K562 (cell line): ENCODE data around the gene CTDSP1. TPM values are rescaled to one million over a fixed set of nuclear protein-coding genes. Genes with fewer than 3 reads are reported as not detected.

ENCODE experiments used
- ADNP ChIP-seq: fragments of 200-800 bp; sonication (Bioruptor generic); IDR thresholded peaks from 2 replicates; pipeline ENCODE4 v1.6.1; 2016; ENCODE audit warnings: missing genetic modification characterization, missing compliant biosample characterization
- GTF2A2 ChIP-seq: IDR thresholded peaks from 2 replicates; pipeline ENCODE4 v1.6.1; 2016; ENCODE audit warnings: mild to moderate bottlenecking, missing genetic modification characterization, missing compliant biosample characterization
- MBD1 ChIP-seq: fragments of 250-450 bp; sonication (Bioruptor Pico); IDR thresholded peaks from 2 replicates; pipeline ENCODE4 v1.8.0; 2022; ENCODE audit warnings: inconsistent platforms
- NFATC3 ChIP-seq: fragments of 450-650 bp; IDR thresholded peaks from 2 replicates; pipeline ENCODE4 v1.6.1; 2017; ENCODE audit warnings: mild to moderate bottlenecking
- PBX2 ChIP-seq, 2 experiments: IDR thresholded peaks in 1 of 2; conservative IDR thresholded peaks in 1 of 2; 2 replicates each; pipeline ENCODE4 v1.6.1; 2016; ENCODE audit warnings: low read depth in 2 of 2, mild to moderate bottlenecking in 1 of 2, missing compliant biosample characterization in 1 of 2, missing genetic modification characterization in 1 of 2, moderate library complexity in 1 of 2
- SNAPC5 ChIP-seq: fragments of 250-450 bp; sonication (Bioruptor Pico); IDR thresholded peaks from 2 replicates; pipeline ENCODE4 v1.8.0; 2021; ENCODE audit warnings: moderate library complexity, mild to moderate bottlenecking, inconsistent platforms
- TBL1XR1 ChIP-seq, 2 experiments: IDR thresholded peaks; 2 replicates each; pipeline ENCODE4 v1.6.1; 2012; ENCODE audit warnings: improper control_type of control experiment in 2 of 2, low read length in 2 of 2, mild to moderate bottlenecking in 1 of 2
- ZBTB11 ChIP-seq, 3 experiments: fragments of 200-800 bp in 1 of 3; fragments of 250-450 bp in 1 of 3; fragments of 450-650 bp in 1 of 3; sonication (Bioruptor Pico) in 1 of 3; sonication (Bioruptor generic) in 1 of 3; formaldehyde crosslinking in 1 of 3; IDR thresholded peaks; 2 replicates each; pipeline versions ENCODE4 v1.6.1 to v1.8.0; 2016 to 2022; ENCODE audit warnings: mild to moderate bottlenecking in 2 of 3, missing genetic modification characterization in 2 of 3, missing compliant biosample characterization in 1 of 3, moderate library complexity in 1 of 3
- ZBTB43 ChIP-seq: sonication (generic); formaldehyde crosslinking; IDR thresholded peaks from 2 replicates; pipeline ENCODE4 v1.8.0; 2023; ENCODE audit warnings: mild to moderate bottlenecking, missing genetic modification reagents
- ZNF280A ChIP-seq: fragments of 450-650 bp; IDR thresholded peaks from 2 replicates; pipeline ENCODE4 v1.6.1; 2018; ENCODE audit warnings: mild to moderate bottlenecking, low read depth; ENCODE audit not compliant: partially characterized antibody
- ZNF512 ChIP-seq: IDR thresholded peaks from 2 replicates; pipeline ENCODE4 v1.6.1; 2016; ENCODE audit warnings: missing genetic modification characterization, missing compliant biosample characterization
- ZNF586 ChIP-seq: fragments of 450-650 bp; formaldehyde crosslinking; conservative IDR thresholded peaks from 2 replicates; pipeline ENCODE4 v1.4.0; 2020; ENCODE audit warnings: mild to moderate bottlenecking, moderate library complexity
- polyA plus RNA-seq, 8 experiments: library from polyadenylated mRNA; depleted of rRNA in 4 of 8; stranded (reverse) in 5 of 8; unstranded in 3 of 8; fragments of >200 nt; fragmentation: Nextera tagmentation in 2 of 8; fragmentation: Illumina TruSeq in 1 of 8; extraction: Ambion mirVana in 2 of 8; extraction: Trizol in 1 of 8; gene quantifications; 2 replicates each; pipeline versions ENCODE4 v1.2.1 to v1.2.3, GENCODE V29; 2011 to 2014; ENCODE audit warnings: inconsistent platforms in 1 of 8, missing spikeins in 1 of 8
- total RNA-seq, 7 experiments: library from RNA; depleted of rRNA in 6 of 7; stranded (reverse); fragments of >200 nt in 6 of 7; fragmentation: Illumina TruSeq in 2 of 7; extraction: Trizol in 2 of 7; gene quantifications; 2 replicates each; pipeline versions ENCODE4 v1.2.1 to v1.2.3, GENCODE V29; 2011 to 2021; ENCODE audit warnings: low replicate concordance in 1 of 7

CTDSP1 gene
- total and polyA plus RNA-seq, 9 of the 15 experiments (the other 6 are each of a cell fraction or from before 2014, with no cell fraction given): 2.4 to 74.8 (median 45.8) TPM

- no peak for TF ChIP-seq GTF2A2 (tag)
- TF ChIP-seq MBD1 (CRISPR knock-in tag): no peak
- no peak for TF ChIP-seq ZNF280A
- TF ChIP-seq ZBTB43 (CRISPR knock-in tag): no peak
- 0 out of 2 replicates have a peak, but pooled peaks have one; percentile 5 for TF ChIP-seq PBX2 (CRISPR knock-in tag; IDR thresholded peaks at IDR 0.05; ENCODE audit: low read depth)
- peak; percentile 73 for TF ChIP-seq PBX2 (tag; conservative IDR thresholded peaks at IDR 0.05; ENCODE audit: low read depth)
- peak; percentile 66; the same call in 1 of the 2 replicates for TF ChIP-seq ADNP (tag)
- no peak for TF ChIP-seq ZNF586
- TF ChIP-seq TBL1XR1 (IDR thresholded peaks at IDR 0.05; ENCODE audit: low read length in 2 of 2): peak in 1 of 2 experiments; percentile 57; a peak in 1 of 4 replicates
- no peak for TF ChIP-seq SNAPC5
- TF ChIP-seq ZBTB11 (CRISPR knock-in tag; IDR thresholded peaks at IDR 0.05): no peak
- no peak for TF ChIP-seq ZNF512 (tag)
- TF ChIP-seq NFATC3: no peak
These were observed 22.9 kb downstream of the CTDSP1 start (continued) for GRCh38 chr2:218422403-218423086.
